Stimulated activated CD8-positive, alpha-beta memory T cell treated with anti-CD3 and anti-CD28 coated beads, Interleukin-2, amount 100 ng/mL, for 1 hour (primary cell): ENCODE results near the gene NTRK1.
"Not testable (repeated sequence)": the region's sequence is repeated elsewhere in the genome, so short reads cannot be mapped to it uniquely, and the experiment has no call there.

ENCODE experiments used
- DNase-seq, 2 donors: peaks; one replicate each; pipeline ENCODE4 v3.0.0-alpha.2; 2020; ENCODE audit warnings: low read depth in 2 of 2

Gene NTRK1

GRCh38 chr1:156912861-156913808 is 52.5 kb downstream of the NTRK1 start:
- no peak for DNase-seq

- DNase-seq: no peak
Observed at GRCh38 chr1:156913809-156914387, 53.2 kb downstream of the NTRK1 start.

- DNase-seq: no peak
Observed at GRCh38 chr1:156914440-156914856, 53.8 kb downstream of the NTRK1 start.

GRCh38 chr1:156920233-156921052 is 59.8 kb downstream of the NTRK1 start, which contains the start of gene LRRC71:
TSS of gene LRRC71 (plus strand) at chr1:156920632. CDS start at chr1:156920804, 172 bp downstream.
- DNase-seq: peak; percentile 10 to 18

- no peak for DNase-seq
Observed at GRCh38 chr1:156921053-156921529, 60.4 kb downstream of the NTRK1 start.

- no peak for DNase-seq
Observed at GRCh38 chr1:156922986-156923669, 62.5 kb downstream of the NTRK1 start.

GRCh38 chr1:156923670-156924477 is 63.2 kb downstream of the NTRK1 start:
- no peak for DNase-seq

- no peak for DNase-seq
Observed at GRCh38 chr1:156924478-156925153, 64.0 kb downstream of the NTRK1 start.

- DNase-seq: no peak
Observed at GRCh38 chr1:156925154-156926010, 64.7 kb downstream of the NTRK1 start.

- DNase-seq: no peak
Observed at GRCh38 chr1:156926175-156926574, 65.5 kb downstream of the NTRK1 start.

GRCh38 chr1:156926695-156927094 is 66.0 kb downstream of the NTRK1 start:
- not testable (repeated sequence) for DNase-seq

- DNase-seq: peak; percentile 24 to 44
Observed at GRCh38 chr1:156927215-156928042, 66.8 kb downstream of the NTRK1 start.

- DNase-seq: no peak
Observed at GRCh38 chr1:156928043-156928602, 67.5 kb downstream of the NTRK1 start.

GRCh38 chr1:156929596-156930238 is 69.1 kb downstream of the NTRK1 start:
- DNase-seq: no peak

- no peak for DNase-seq
Observed at GRCh38 chr1:156930483-156930882, 69.8 kb downstream of the NTRK1 start.
